Bronchial epithelial cell (primary cell): ENCODE data around the gene IDI1. TPM values are rescaled to one million over a fixed set of nuclear protein-coding genes. Genes with fewer than 3 reads are reported as not detected.
"Not testable (repeated sequence)": the region's sequence is repeated elsewhere in the genome, so short reads cannot be mapped to it uniquely, and the experiment has no call there.

Source experiments
- DNase-seq: peaks from one replicate; pipeline ENCODE4 v3.0.0-alpha.2; 2010; ENCODE audit warnings: low read depth
- FAIRE-seq: peaks from 2 replicates; lab custom pipeline; 2011; peaks lifted over from hg19 to GRCh38; lab: Jason Lieb, UNC
- H3K27me3 ChIP-seq: 2 replicates; pipeline ENCODE4 v1.5.1; 2011; ENCODE audit warnings: low read length; ENCODE audit not compliant: control insufficient read depth, insufficient read depth
- H3K36me3 ChIP-seq: 2 replicates; pipeline ENCODE4 v1.5.1; 2011; ENCODE audit warnings: low read length; ENCODE audit not compliant: control insufficient read depth, insufficient read depth
- H3K4me3 ChIP-seq: 2 replicates; pipeline ENCODE4 v1.5.1; 2011; ENCODE audit warnings: mild to moderate bottlenecking, low read depth, low read length, control low read depth
- CTCF ChIP-seq: IDR thresholded peaks from 2 replicates; pipeline ENCODE4 v1.5.1; 2011; ENCODE audit warnings: mild to moderate bottlenecking, moderate library complexity, low read length, control low read depth, inconsistent platforms; ENCODE audit not compliant: insufficient read depth, severe bottlenecking
- total RNA-seq: library from RNA; depleted of rRNA; stranded (reverse); fragments of >200 nt; gene quantifications from 2 replicates; pipeline ENCODE4 v1.2.1, GENCODE V29; 2014

Gene IDI1
- total RNA-seq, 1 donor from 2014 or later: 55.8 TPM

DNA sequence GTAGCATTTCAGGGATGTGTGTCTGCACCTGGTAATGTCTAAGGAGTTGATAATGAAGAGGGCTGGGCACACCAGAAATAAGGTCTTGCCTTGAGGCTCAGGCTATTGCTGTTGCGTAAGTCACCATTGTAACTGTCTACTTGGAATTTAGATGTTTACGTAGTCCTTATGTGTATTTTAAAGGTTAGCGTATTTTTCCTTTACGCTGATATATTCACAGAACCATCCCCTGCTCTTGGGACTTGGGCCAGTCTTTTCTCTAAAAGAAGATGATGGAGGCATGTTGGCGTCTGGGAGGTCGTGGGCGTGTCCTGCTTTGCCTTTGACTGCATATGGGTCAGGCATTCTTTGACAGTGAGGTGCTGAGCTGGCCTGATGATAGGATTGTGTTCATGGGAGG is 22.0 kb upstream of the IDI1 start:
- DNase-seq (peak; percentile 32), FAIRE-seq (no peak)
- no peaks in the 10 kb centered on the region for H3K27me3 ChIP-seq
- no peak overlapping the region for H3K4me3 ChIP-seq
- TF ChIP-seq CTCF: no peak
- H3K36me3 ChIP-seq: peaks cover 6% of the 10 kb centered on the region

DNA sequence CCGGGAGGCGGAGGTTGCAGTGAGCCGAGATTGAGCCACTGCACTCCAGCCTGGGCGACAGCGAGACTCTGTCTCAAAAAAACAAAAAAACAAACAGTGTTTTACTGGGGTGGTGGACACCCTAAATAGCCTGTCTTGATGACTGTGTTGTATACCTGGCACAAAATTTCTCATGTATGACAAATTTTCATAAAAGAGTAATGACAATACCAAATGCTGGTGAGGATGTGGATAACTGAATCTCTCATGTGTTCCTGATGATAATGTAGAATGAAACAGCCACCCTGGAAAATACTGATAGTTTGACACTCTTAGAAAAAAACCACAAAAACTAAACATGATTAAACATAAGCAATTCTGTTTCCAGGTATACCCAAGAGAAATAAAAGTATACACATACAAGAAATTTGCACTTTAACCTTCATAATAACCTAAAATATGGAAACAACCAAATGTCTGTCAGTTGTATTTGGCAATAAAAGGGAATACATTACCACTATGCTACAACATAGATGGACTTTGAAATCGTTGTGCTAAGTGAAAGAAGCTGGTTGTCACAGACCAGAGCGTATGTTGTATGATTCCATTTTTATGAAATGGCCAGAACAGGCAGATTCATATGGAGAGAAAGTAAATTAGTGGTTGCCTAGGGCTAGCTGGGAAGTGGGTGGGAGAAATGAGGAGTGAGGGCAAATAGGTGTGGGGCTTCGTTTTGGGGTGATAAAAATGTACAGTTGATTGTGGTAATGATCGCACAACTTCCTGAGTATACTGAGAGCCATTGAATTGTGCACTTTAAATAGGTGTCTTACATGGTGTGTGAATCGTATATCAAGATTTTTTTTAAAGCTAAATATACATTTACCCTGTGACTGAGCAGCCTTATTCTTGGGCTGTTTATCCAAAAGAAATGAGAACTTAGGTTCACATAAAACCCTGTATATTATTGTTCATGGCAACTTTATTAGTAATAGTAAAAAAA is 19.8 kb upstream of the IDI1 start:
- DNase-seq (no peak), FAIRE-seq (no peak)
- Histone ChIP-seq H3K4me3 (no peak overlapping the region), H3K36me3 (peaks cover 3% of the 10 kb centered on the region), H3K27me3 (no peaks in the 10 kb centered on the region)
- TF ChIP-seq CTCF: no peak

DNA sequence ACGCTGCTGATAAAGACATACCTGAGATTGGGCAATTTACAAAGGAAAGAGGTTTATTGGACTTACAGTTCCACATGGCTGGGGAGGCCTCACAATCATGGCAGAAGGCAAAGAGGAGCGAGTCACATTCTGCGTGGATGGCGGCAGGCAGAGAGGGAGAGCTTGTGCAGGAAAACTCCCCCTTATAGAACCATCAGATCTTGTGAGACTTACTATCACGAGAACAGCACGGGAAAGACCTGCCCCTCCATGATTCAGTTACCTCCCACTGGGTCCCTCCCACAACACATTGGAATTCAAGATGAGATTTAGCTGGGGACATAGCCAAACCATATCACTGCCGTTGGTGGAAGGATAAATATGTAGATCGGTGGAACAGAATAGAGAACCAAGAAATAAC is 17.8 kb upstream of the IDI1 start:
- not testable (repeated sequence) for DNase-seq, H3K36me3 ChIP-seq, FAIRE-seq, H3K27me3 ChIP-seq, H3K4me3 ChIP-seq

GRCh38 chr10:1064964-1065247 is 16.0 kb upstream of the IDI1 start:
- no peak for DNase-seq
- TF ChIP-seq CTCF: no peak
- Histone ChIP-seq H3K4me3 (no peak overlapping the region), H3K36me3 (peaks cover 3% of the 10 kb centered on the region), H3K27me3 (no peaks in the 10 kb centered on the region)
- no peak for FAIRE-seq

- H3K36me3 ChIP-seq: peaks cover 3% of the 10 kb centered on the region
- no peak overlapping the region for H3K4me3 ChIP-seq
- DNase-seq: no peak
- TF ChIP-seq CTCF: no peak
- no peak for FAIRE-seq
- H3K27me3 ChIP-seq: no peaks in the 10 kb centered on the region
Observed at GRCh38 chr10:1063232-1063865, 14.4 kb upstream of the IDI1 start.

DNA sequence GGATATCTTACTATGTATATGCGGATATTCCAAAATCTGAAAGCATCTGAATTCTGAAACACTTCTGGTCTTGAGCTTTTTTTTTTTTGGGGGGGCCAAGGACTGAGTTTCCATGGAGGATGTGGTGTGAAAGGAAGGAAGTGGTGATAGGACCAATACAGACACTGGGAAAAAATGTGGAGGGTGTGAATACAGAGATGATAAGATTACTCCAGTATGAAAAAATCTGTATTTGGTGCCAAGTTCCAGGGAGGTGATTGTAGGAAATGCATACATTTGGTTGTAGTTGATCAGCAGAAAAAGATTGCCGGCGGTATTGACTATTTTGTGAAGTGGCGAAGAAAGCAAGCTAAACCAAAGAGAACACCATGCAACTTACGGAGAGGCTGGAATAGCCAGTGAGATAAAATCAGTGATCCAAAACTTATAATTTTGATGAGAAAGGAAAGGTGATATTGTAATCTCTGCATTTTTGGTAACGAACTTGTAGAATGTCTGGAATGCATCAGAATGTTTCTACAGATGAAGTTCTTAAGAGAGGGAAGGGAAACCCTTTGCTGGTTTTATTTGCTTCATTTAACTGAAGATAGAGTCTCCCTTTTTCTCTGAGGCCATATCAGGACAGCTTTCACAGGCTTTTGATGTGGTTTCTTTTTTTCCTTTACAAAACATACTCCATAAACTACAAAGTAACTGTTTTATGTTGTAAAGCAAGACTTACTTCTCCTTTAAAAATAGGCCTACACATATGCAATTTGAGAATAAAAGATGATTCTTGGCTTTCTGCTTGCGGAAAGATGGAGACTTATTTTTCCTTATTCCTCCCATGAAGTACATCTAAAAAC is 13.2 kb upstream of the IDI1 start:
- DNase-seq: peak; percentile 58
- no peaks in the 10 kb centered on the region for H3K27me3 ChIP-seq
- TF ChIP-seq CTCF: no peak
- no peak overlapping the region for H3K4me3 ChIP-seq
- peaks cover 4% of the 10 kb centered on the region for H3K36me3 ChIP-seq
- FAIRE-seq: no peak
